RWPE2 (cell line): ENCODE results near the gene PKIB.

Experiments used
- ATAC-seq: fragments of 200-7000 bp; cut with Tn5 transposase; 3 replicates; pipeline ENCODE4 v1.9.1; 2021; ENCODE audit warnings: low read depth
- DNase-seq: peaks from one replicate; pipeline ENCODE4 v3.0.0-alpha.2; 2020; ENCODE audit warnings: low spot score
- H3K27ac ChIP-seq: fragments of 450-650 bp; 2 replicates; pipeline ENCODE4 v1.5.1; 2017; ENCODE audit warnings: mild to moderate bottlenecking; ENCODE audit not compliant: poor library complexity, severe bottlenecking
- H3K27me3 ChIP-seq: fragments of 250-450 bp; sonication (Bioruptor Pico); 2 replicates; pipeline ENCODE4 v1.5.1; 2021; ENCODE audit warnings: mild to moderate bottlenecking, moderate library complexity; ENCODE audit not compliant: insufficient read depth, poor library complexity, severe bottlenecking
- H3K36me3 ChIP-seq: fragments of 250-450 bp; sonication (Bioruptor Pico); 2 replicates; pipeline ENCODE4 v1.5.1; 2020; ENCODE audit warnings: low read depth, mild to moderate bottlenecking, moderate library complexity
- H3K4me1 ChIP-seq: fragments of 250-450 bp; sonication (Bioruptor Pico); 2 replicates; pipeline ENCODE4 v1.5.1; 2021; ENCODE audit warnings: mild to moderate bottlenecking, moderate library complexity; ENCODE audit not compliant: insufficient read depth, poor library complexity, severe bottlenecking
- H3K4me3 ChIP-seq: fragments of 250-450 bp; sonication (Bioruptor Pico); 2 replicates; pipeline ENCODE4 v1.5.1; 2021; ENCODE audit warnings: mild to moderate bottlenecking, moderate library complexity; ENCODE audit not compliant: severe bottlenecking
- H3K9me3 ChIP-seq: fragments of 250-450 bp; sonication (Bioruptor Pico); 2 replicates; pipeline ENCODE4 v1.5.1; 2021; ENCODE audit warnings: mild to moderate bottlenecking, moderate library complexity; ENCODE audit not compliant: severe bottlenecking
- CTCF ChIP-seq: fragments of 450-650 bp; IDR thresholded peaks from one replicate; pipeline ENCODE4 v1.5.1; 2017; ENCODE audit warnings: mild to moderate bottlenecking, moderate library complexity; ENCODE audit not compliant: poor library complexity, severe bottlenecking

PKIB gene

GRCh38 chr6:122652431-122652830 lies 42.2 kb downstream of the PKIB start:
- peak; percentile 52 for ATAC-seq
- Histone ChIP-seq H3K27me3 (no peaks in the 10 kb centered on the region), H3K4me3 (no peak overlapping the region), H3K4me1 (peaks cover 27% of the 10 kb centered on the region), H3K9me3 (no peaks in the 10 kb centered on the region), H3K27ac (peak overlapping the region; percentile 83), H3K36me3 (no peaks in the 10 kb centered on the region)
- TF ChIP-seq CTCF, result no peak
- DNase-seq, result no peak

- peak overlapping the region; percentile 83 for H3K27ac ChIP-seq
- H3K4me3 ChIP-seq, result no peak overlapping the region
- peaks cover 30% of the 10 kb centered on the region for H3K4me1 ChIP-seq
- ATAC-seq (peak; percentile 96), DNase-seq (no peak)
- TF ChIP-seq CTCF, result no peak
- no peaks in the 10 kb centered on the region for H3K27me3 ChIP-seq
- no peaks in the 10 kb centered on the region for H3K9me3 ChIP-seq
- H3K36me3 ChIP-seq, result no peaks in the 10 kb centered on the region
Measured at GRCh38 chr6:122653094-122653493, 42.9 kb downstream of the PKIB start.

GRCh38 chr6:122654012-122654411 lies 43.8 kb downstream of the PKIB start:
- Histone ChIP-seq H3K4me3 (no peak overlapping the region), H3K36me3 (no peaks in the 10 kb centered on the region), H3K27ac (peak overlapping the region; percentile 83), H3K9me3 (no peaks in the 10 kb centered on the region), H3K27me3 (no peaks in the 10 kb centered on the region), H3K4me1 (peaks cover 30% of the 10 kb centered on the region)
- TF ChIP-seq CTCF, result no peak
- DNase-seq, result no peak
- no peak for ATAC-seq

- peaks cover 21% of the 10 kb centered on the region for H3K4me1 ChIP-seq
- H3K27me3 ChIP-seq, result no peaks in the 10 kb centered on the region
- no peak for TF ChIP-seq CTCF
- no peaks in the 10 kb centered on the region for H3K36me3 ChIP-seq
- no peaks in the 10 kb centered on the region for H3K9me3 ChIP-seq
- no peak overlapping the region for H3K4me3 ChIP-seq
- DNase-seq (no peak), ATAC-seq (no peak)
- no peak overlapping the region for H3K27ac ChIP-seq
Measured at GRCh38 chr6:122657601-122658000, 47.4 kb downstream of the PKIB start.

GRCh38 chr6:122660296-122660695 lies 50.1 kb downstream of the PKIB start:
- no peak for TF ChIP-seq CTCF
- H3K4me1 ChIP-seq, result peaks cover 3% of the 10 kb centered on the region
- no peaks in the 10 kb centered on the region for H3K36me3 ChIP-seq
- no peak overlapping the region for H3K27ac ChIP-seq
- no peaks in the 10 kb centered on the region for H3K9me3 ChIP-seq
- DNase-seq (no peak), ATAC-seq (no peak)
- H3K27me3 ChIP-seq, result no peaks in the 10 kb centered on the region
- no peak overlapping the region for H3K4me3 ChIP-seq
